ENCODE data around the gene KAZN.

KAZN gene

DNA sequence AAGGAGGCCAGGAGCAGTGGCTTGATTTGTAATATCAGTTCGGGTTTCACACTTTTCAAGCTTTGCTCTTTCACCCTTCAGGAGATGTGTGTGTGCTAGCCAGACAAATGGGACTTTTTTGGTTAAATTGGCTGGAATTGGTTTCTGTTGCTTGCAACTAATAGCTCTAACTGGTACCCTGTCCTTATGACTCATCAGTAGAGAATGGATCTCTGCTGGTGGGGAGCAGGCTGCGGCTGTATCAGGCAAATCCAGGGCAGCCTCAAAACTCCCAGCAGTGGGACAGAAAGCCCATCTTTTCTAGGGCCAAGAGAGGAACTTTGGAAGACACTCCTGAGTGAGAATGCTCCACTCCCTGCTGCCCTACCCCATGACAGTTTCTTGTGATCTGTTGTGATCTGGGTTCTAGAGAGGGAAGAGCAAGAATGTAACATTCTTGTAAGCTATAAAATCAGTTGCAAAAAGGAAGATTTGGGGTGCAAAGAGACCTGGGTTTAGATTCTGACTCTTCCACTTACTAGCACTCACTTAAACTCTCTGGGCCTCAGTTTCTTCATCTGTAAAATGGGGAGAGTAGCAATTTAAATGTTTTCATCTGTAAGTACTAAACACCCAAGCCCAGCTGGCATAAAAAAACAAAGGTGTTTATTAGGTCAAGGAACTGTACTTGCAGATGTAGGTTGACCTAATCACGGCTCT is 298.0 kb downstream of the KAZN start:
- Histone ChIP-seq H3K27ac (ENCODE audit: low read depth, low read length) (no peak overlapping the region), H3K27me3 (ENCODE audit: insufficient read depth, low read length) (peaks cover 9% of the 10 kb centered on the region)

DNA sequence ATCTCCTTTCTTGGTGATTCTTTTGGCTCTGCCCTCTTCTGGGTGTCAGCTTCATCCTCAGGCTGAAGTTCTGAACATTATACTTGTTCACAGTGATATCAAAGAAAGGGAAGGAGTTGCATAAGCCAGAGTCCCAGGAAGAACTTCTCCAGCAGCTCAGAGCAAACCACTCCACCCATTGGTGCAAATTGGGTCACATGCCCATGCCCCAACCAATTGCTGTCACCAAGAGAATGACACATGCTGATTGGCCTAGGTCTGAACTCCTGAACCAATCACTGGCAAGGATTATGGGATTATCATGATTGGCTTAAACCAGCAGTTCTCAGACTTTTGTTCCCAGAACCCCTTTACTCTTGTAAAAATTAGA is 298.6 kb downstream of the KAZN start:
- Histone ChIP-seq H3K36me3 (ENCODE audit: insufficient read depth, low read length) (no peaks in the 10 kb centered on the region), H3K27ac (ENCODE audit: low read depth, low read length) (no peak overlapping the region), H3K4me3 (ENCODE audit: low read depth, low read length) (no peak overlapping the region), H3K79me2 (ENCODE audit: control insufficient read depth, insufficient read depth, low read length, unreplicated experiment) (no peaks in the 10 kb centered on the region), H3K4me1 (ENCODE audit: control insufficient read depth, insufficient read depth, low read length, unreplicated experiment) (no peaks in the 10 kb centered on the region), H3K27me3 (ENCODE audit: insufficient read depth, low read length) (peaks cover 9% of the 10 kb centered on the region), H2AFZ (ENCODE audit: low read length, unreplicated experiment) (no peak overlapping the region)

More for the DNA sequence above, 298.0 kb downstream of the KAZN start:
- H3K4me1 ChIP-seq (ENCODE audit: control insufficient read depth, insufficient read depth, low read length, unreplicated experiment) = no peaks in the 10 kb centered on the region
- H3K36me3 ChIP-seq (ENCODE audit: insufficient read depth, low read length) = no peaks in the 10 kb centered on the region
- no peak overlapping the region for H2AFZ ChIP-seq (ENCODE audit: low read length, unreplicated experiment)
- no peak overlapping the region for H3K4me3 ChIP-seq (ENCODE audit: low read depth, low read length)
- H3K79me2 ChIP-seq (ENCODE audit: control insufficient read depth, insufficient read depth, low read length, unreplicated experiment) = no peaks in the 10 kb centered on the region

GRCh38 chr1:14897547-14897946 is 299.1 kb downstream of the KAZN start:
- H3K4me1 ChIP-seq (ENCODE audit: control insufficient read depth, insufficient read depth, low read length, unreplicated experiment) = no peaks in the 10 kb centered on the region
- no peaks in the 10 kb centered on the region for H3K79me2 ChIP-seq (ENCODE audit: control insufficient read depth, insufficient read depth, low read length, unreplicated experiment)
- H3K27ac ChIP-seq (ENCODE audit: low read depth, low read length) = no peak overlapping the region
- peaks cover 6% of the 10 kb centered on the region for H3K27me3 ChIP-seq (ENCODE audit: insufficient read depth, low read length)
- no peaks in the 10 kb centered on the region for H3K36me3 ChIP-seq (ENCODE audit: insufficient read depth, low read length)
- H3K4me3 ChIP-seq (ENCODE audit: low read depth, low read length) = no peak overlapping the region
- no peak overlapping the region for H2AFZ ChIP-seq (ENCODE audit: low read length, unreplicated experiment)

DNA sequence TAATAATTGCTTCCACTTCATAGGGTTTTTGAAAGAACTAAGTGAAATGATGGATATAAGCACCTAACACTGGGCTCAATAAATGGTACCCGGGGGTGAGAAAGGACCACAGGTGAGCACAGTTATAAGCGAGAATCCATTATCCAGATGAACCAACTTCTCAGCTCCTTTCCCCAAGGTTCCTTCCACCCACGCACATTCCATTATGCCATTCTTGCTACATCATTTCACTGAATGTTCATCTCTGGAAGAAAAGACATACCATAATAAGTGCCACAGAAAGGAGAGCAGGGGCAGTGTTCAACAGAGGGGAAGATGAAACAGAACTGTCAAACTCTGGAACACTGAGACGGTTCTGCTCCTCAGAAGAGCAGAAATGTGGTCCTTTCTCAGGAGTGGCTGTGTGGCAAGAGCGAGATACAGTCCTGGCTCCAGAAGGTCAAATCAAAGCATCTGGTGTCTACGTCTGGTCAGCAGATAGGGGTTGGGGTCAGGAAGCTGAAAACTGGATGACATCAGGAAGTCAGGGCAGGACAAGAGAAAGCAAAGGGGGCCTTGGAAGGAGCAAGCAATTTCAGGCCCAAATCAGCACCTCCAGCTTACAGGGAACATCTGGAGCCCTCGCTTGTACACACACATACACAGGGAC is 299.6 kb downstream of the KAZN start:
- Histone ChIP-seq H2AFZ (ENCODE audit: low read length, unreplicated experiment) (no peak overlapping the region), H3K4me3 (ENCODE audit: low read depth, low read length) (no peak overlapping the region), H3K27me3 (ENCODE audit: insufficient read depth, low read length) (0 out of 2 replicates have a peak, but pooled peaks cover 3% of the 10 kb centered on the region), H3K79me2 (ENCODE audit: control insufficient read depth, insufficient read depth, low read length, unreplicated experiment) (no peaks in the 10 kb centered on the region), H3K4me1 (ENCODE audit: control insufficient read depth, insufficient read depth, low read length, unreplicated experiment) (no peaks in the 10 kb centered on the region), H3K36me3 (ENCODE audit: insufficient read depth, low read length) (no peaks in the 10 kb centered on the region), H3K27ac (ENCODE audit: low read depth, low read length) (no peak overlapping the region)

DNA sequence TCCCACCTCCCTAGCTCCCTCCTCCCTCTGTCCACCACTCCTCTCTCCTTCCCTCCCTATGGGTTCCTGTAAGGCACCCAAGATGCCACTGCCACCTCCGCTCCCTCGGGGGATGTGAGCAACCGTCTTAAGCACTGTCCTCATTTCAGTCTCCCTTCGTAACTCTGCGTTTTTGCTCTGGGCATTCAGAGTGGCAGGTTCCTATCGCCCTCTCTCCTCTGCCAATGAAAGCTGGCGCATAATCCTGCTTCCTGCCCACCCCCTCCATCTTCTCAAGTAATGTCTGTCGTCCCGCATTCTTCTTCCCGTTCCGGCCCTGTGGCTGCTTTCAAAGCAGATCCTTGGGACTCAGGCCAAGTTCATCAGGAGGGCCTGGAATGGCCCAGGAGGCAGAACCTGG is 301.2 kb downstream of the KAZN start:
- H3K27me3 ChIP-seq (ENCODE audit: insufficient read depth, low read length) = 0 out of 2 replicates have a peak, but pooled peaks cover 3% of the 10 kb centered on the region
- no peak overlapping the region for H2AFZ ChIP-seq (ENCODE audit: low read length, unreplicated experiment)
- no peaks in the 10 kb centered on the region for H3K36me3 ChIP-seq (ENCODE audit: insufficient read depth, low read length)
- no peak overlapping the region for H3K4me3 ChIP-seq (ENCODE audit: low read depth, low read length)
- H3K27ac ChIP-seq (ENCODE audit: low read depth, low read length) = no peak overlapping the region
- no peaks in the 10 kb centered on the region for H3K79me2 ChIP-seq (ENCODE audit: control insufficient read depth, insufficient read depth, low read length, unreplicated experiment)
- no peaks in the 10 kb centered on the region for H3K4me1 ChIP-seq (ENCODE audit: control insufficient read depth, insufficient read depth, low read length, unreplicated experiment)

GRCh38 chr1:14901371-14901954 is 303.0 kb downstream of the KAZN start:
- Histone ChIP-seq H3K27me3 (ENCODE audit: insufficient read depth, low read length) (0 out of 2 replicates have a peak, but pooled peaks cover 3% of the 10 kb centered on the region), H3K4me1 (ENCODE audit: control insufficient read depth, insufficient read depth, low read length, unreplicated experiment) (no peaks in the 10 kb centered on the region), H3K4me3 (ENCODE audit: low read depth, low read length) (no peak overlapping the region), H3K36me3 (ENCODE audit: insufficient read depth, low read length) (no peaks in the 10 kb centered on the region), H2AFZ (ENCODE audit: low read length, unreplicated experiment) (no peak overlapping the region), H3K79me2 (ENCODE audit: control insufficient read depth, insufficient read depth, low read length, unreplicated experiment) (no peaks in the 10 kb centered on the region), H3K27ac (ENCODE audit: low read depth, low read length) (no peak overlapping the region)

DNA sequence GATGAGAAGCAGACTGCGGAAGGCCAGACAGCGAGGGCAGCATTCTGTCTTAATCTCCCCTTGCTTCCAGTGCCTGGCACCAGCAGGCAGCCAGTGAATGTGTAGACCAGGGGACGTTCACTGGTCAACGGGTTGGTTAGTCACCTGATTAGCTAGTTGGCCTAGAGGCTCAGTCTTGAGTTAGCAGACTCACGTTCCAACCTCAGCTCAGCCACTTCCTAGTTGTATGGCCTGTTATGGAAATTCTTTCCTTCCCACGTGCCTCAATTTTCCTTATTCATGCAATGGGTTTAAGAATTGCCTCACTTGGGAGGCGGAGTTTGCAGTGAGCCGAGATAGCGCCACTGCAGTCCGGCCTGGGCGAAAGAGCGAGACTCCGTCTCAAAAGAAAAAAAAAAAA is 305.4 kb downstream of the KAZN start:
- no peak overlapping the region for H3K4me3 ChIP-seq (ENCODE audit: low read depth, low read length)
- H3K79me2 ChIP-seq (ENCODE audit: control insufficient read depth, insufficient read depth, low read length, unreplicated experiment) = no peaks in the 10 kb centered on the region
- no peaks in the 10 kb centered on the region for H3K4me1 ChIP-seq (ENCODE audit: control insufficient read depth, insufficient read depth, low read length, unreplicated experiment)
- 0 out of 2 replicates have a peak, but pooled peaks cover 3% of the 10 kb centered on the region for H3K27me3 ChIP-seq (ENCODE audit: insufficient read depth, low read length)
- H3K36me3 ChIP-seq (ENCODE audit: insufficient read depth, low read length) = no peaks in the 10 kb centered on the region
- no peak overlapping the region for H2AFZ ChIP-seq (ENCODE audit: low read length, unreplicated experiment)
- no peak overlapping the region for H3K27ac ChIP-seq (ENCODE audit: low read depth, low read length)

DNA sequence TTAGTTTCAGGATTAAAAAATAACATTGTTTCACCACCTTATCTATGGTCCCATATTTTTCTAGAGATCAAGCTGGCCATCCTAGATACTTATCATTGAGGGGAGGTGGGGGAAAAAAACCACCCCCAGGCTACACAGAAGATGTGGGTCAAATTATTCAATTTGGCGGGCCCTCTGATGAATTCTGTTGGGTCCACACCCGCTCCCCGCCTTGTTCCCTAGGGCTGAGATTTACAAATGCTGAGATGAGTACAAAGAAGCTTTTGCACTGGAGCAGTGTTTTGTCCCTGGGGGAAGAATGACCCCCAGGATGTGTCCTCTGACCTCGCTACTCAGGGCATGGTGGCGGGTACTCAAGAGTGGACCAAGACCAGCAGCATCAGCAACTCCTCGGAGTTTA is 308.2 kb downstream of the KAZN start:
- H3K36me3 ChIP-seq (ENCODE audit: insufficient read depth, low read length) = no peaks in the 10 kb centered on the region
- no peak overlapping the region for H2AFZ ChIP-seq (ENCODE audit: low read length, unreplicated experiment)
- H3K79me2 ChIP-seq (ENCODE audit: control insufficient read depth, insufficient read depth, low read length, unreplicated experiment) = no peaks in the 10 kb centered on the region
- H3K27me3 ChIP-seq (ENCODE audit: insufficient read depth, low read length) = no peaks in the 10 kb centered on the region
- H3K4me3 ChIP-seq (ENCODE audit: low read depth, low read length) = no peak overlapping the region
- no peak overlapping the region for H3K27ac ChIP-seq (ENCODE audit: low read depth, low read length)
- H3K4me1 ChIP-seq (ENCODE audit: control insufficient read depth, insufficient read depth, low read length, unreplicated experiment) = no peaks in the 10 kb centered on the region

- Histone ChIP-seq H3K36me3 (ENCODE audit: insufficient read depth, low read length) (no peaks in the 10 kb centered on the region), H2AFZ (ENCODE audit: low read length, unreplicated experiment) (no peak overlapping the region), H3K27ac (ENCODE audit: low read depth, low read length) (no peak overlapping the region), H3K79me2 (ENCODE audit: control insufficient read depth, insufficient read depth, low read length, unreplicated experiment) (no peaks in the 10 kb centered on the region), H3K4me3 (ENCODE audit: low read depth, low read length) (no peak overlapping the region), H3K27me3 (ENCODE audit: insufficient read depth, low read length) (no peaks in the 10 kb centered on the region), H3K4me1 (ENCODE audit: control insufficient read depth, insufficient read depth, low read length, unreplicated experiment) (no peaks in the 10 kb centered on the region)
Observed at GRCh38 chr1:14907416-14907815, 308.9 kb downstream of the KAZN start.

DNA sequence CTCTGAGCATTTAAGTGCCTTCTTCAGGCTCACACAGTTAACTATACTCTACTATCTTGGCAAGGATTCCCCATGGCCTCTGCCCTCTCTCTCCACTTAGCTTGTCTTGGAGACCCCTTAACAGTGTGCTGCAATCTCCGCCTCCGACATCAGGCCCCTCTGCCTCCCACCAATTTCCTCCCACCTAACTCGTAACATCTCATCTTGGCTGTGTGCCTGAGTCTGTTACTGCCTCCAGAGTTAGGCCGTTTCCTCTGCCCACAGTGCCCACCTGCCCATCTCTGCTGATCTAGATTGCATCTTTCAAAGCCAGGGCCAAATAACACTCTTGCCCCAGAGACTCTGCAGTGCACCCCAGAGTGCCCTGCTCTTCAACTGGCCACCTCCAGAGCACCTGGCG is 310.8 kb downstream of the KAZN start:
- no peaks in the 10 kb centered on the region for H3K79me2 ChIP-seq (ENCODE audit: control insufficient read depth, insufficient read depth, low read length, unreplicated experiment)
- H3K27me3 ChIP-seq (ENCODE audit: insufficient read depth, low read length) = no peaks in the 10 kb centered on the region
- H2AFZ ChIP-seq (ENCODE audit: low read length, unreplicated experiment) = no peak overlapping the region
- no peak overlapping the region for H3K4me3 ChIP-seq (ENCODE audit: low read depth, low read length)
- no peaks in the 10 kb centered on the region for H3K4me1 ChIP-seq (ENCODE audit: control insufficient read depth, insufficient read depth, low read length, unreplicated experiment)
- no peak overlapping the region for H3K27ac ChIP-seq (ENCODE audit: low read depth, low read length)
- H3K36me3 ChIP-seq (ENCODE audit: insufficient read depth, low read length) = no peaks in the 10 kb centered on the region

All from ACC112 (cell line).